ENCODE measurements around the gene LCP2.
"Not testable (repeated sequence)": the region's sequence is repeated elsewhere in the genome, so short reads cannot be mapped to it uniquely, and the experiment has no call there.

The LCP2 gene

GRCh38 chr5:170273968-170274710, 23.4 kb downstream of the LCP2 start:
- peak; percentile 62 for DNase-seq (ENCODE audit: low spot score)

GRCh38 chr5:170270293-170271069, 27.1 kb downstream of the LCP2 start:
- DNase-seq (ENCODE audit: low spot score), result no peak

- DNase-seq (ENCODE audit: low spot score), result no peak
These were observed 28.0 kb downstream of the LCP2 start for GRCh38 chr5:170269579-170269978.

DNA sequence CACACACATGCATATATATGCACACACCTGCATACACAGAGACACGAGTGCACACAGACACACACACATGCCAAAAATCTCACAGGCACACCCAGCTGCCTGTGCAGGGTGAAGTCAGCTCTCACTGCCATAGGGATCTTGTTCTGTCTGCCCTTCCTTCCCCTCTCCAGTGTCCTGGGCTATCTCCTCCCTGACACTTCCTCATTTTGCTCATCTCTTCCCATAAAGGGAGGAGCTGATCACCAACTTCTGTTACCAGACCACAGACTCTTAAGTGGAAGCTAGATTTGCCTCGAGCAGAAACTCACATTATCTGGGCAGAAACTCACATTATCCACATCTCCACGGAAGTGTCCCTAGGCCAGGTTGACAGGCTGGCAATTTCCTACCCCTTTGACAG, 28.7 kb downstream of the LCP2 start:
- DNase-seq (ENCODE audit: low spot score), result peak; percentile 77

- no peak for DNase-seq (ENCODE audit: low spot score)
These were observed 29.4 kb downstream of the LCP2 start for GRCh38 chr5:170268153-170268689.

DNA sequence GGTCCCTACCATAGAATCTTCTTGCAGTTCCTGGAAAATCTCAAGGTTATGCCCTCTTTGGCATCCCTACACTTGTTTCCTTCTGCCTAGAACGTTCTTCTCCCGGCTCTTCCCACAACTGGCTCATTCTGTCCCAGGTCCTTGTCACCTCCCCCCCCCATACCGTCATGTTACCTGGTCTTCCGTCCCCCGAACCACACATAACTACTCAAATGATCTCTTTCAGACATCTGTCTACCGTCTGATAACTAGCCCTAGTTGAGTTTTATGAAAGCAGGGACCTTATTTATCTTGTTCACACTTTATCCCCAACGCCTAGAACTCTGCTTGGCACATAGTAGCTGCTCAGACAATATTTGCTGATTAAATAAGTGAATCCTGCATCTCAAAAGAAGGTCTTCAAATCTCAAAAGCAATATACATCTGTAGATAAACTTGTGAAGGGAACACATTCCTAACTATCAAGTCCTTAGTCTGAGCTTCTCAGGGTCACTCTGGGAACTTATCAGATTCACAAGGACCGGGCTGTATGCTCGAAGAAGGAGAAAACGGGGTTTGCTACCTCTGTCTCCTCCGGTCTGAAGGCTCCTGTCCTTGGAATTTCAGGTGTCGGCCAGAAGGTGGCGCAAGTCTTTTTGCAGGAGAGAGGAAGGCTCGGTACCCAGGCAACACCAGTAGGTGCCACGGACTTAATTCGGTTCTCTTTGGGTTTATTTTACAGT, 30.0 kb downstream of the LCP2 start:
- peak; percentile 93 for DNase-seq (ENCODE audit: low spot score)

- no peak for DNase-seq (ENCODE audit: low spot score)
These were observed 30.8 kb downstream of the LCP2 start for GRCh38 chr5:170266570-170267381.

GRCh38 chr5:170265522-170265921, 32.1 kb downstream of the LCP2 start:
- DNase-seq (ENCODE audit: low spot score), result peak; percentile 97

DNA sequence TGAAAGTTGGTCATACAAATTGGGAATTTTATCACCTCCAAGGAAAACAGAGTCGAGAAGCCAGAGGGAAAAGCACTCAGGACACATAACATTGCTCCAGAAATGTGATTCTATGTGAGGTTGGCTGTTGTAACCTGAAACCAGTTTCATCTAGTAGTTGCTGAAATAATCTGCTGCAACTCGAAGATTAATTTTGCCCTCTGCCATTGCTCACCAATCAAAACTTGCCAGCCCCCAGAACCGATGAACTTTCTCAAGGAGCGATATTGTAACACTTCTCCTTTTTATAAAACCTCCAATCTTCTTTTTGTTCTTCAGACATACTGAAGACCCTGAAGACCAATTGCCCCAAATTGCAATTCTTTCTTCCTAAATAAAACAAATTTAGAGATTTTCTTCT, 33.7 kb downstream of the LCP2 start:
- no peak for DNase-seq (ENCODE audit: low spot score)

DNA sequence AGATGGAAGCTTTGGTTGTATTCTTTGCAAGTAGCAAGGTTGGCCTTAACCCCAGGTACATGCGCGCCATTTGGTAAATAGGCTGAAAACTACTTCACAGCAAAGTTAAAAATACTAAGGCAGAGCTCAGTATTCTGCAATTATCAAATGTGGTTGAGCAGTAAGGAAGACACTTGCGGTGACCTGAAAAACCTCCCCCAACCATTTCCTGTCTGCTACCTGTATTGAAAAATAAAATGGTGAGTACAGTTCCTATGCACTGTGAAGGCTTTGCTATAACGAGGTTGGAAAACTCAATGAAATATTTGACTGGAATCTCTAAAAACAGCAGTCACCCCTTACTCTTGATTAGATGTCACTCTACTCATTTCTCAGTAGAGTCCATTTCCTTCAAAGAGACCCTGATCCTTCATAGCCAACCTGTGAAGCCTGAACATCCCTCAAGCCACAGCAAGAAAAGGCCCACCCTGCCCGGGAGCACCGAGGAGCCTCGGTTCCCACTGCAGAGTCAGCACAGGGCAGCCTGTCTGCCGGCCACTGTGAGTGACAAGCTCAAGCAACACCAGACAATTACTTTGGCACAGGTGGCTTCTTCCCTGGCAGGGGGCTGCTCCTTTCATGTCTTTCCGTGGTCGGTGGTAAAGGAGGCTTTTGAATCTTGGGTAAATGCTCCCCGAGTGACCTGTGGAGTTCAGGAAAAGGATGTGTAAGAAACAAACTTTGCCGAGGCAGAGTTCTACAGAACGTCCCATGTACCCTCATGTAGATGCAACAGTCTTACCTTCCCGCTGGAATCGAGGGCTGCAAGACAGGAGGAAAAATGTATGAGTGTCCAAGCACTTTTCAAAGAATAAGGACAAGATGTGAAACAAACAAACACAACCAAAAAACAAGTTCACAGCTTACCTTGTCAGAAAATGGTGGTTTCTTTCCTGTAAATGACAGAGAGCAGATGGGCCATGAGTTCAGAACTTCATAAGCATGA, 35.2 kb downstream of the LCP2 start:
- no peak for DNase-seq (ENCODE audit: low spot score)

DNA sequence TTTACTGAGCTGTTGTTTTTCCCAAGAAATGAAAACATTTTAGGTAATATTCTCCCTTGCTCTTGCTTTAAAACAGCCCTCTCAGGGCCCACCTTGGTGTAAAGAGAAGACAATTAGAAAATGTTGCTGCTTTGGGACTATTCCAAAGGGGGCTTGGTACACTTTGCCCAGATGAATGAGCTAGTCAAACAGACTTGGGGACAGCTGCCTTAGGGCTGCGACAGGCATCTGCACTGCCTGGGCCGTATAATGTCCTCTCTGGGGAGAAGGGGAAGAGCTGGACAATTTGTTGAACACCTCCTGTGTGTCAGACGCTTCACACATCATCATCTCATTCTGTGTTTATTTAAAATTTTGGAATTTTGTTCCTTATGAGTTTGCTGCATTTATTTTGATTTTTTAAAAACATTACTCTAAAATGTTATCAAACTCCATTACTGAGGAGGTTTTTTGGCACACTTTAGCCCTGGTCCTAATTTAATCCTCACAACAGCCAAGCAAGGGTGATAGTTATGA, 36.0 kb downstream of the LCP2 start:
- DNase-seq (ENCODE audit: low spot score), result no peak

DNA sequence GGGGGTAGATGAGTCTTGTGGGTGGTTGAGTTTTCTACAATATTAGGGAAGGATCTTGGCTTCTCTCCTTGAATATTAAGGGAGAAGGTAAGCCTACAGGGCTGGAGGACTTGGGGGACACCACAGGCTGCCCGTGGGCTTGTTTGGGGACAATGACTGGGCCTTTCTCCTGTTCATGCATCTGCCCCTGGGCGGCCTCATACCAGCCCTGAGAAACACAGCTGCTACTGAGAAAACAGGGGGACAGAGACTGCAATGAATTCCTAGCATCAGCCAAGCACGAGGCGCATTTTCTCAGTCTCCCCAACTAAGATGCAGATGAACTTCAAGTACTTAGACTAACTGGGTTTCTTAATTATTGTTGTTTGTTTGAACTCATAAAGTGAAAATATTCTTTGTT, 40.2 kb downstream of the LCP2 start:
- DNase-seq (ENCODE audit: low spot score), result no peak

DNA sequence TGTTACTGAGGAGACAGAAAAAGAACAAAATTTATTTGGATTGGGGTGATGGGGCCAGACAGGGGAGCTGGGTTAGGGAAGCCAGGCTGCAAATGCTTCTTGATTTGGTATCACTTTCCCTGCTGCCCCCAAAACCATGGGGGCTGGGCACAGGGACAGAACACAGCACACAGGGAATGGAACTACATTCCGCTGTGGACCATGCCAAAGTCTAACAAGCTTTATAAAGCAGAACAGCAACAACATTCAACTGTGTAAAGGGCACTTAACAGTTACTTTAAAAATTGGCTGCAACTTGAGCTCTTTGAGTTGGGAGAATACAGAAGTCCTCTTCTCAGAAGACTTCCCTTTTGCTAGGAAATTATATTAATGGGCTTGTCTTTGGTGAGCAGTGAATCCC, 41.0 kb downstream of the LCP2 start:
- DNase-seq (ENCODE audit: low spot score), result no peak

GRCh38 chr5:170254056-170254455, 43.5 kb downstream of the LCP2 start:
- no peak for DNase-seq (ENCODE audit: low spot score)

DNA sequence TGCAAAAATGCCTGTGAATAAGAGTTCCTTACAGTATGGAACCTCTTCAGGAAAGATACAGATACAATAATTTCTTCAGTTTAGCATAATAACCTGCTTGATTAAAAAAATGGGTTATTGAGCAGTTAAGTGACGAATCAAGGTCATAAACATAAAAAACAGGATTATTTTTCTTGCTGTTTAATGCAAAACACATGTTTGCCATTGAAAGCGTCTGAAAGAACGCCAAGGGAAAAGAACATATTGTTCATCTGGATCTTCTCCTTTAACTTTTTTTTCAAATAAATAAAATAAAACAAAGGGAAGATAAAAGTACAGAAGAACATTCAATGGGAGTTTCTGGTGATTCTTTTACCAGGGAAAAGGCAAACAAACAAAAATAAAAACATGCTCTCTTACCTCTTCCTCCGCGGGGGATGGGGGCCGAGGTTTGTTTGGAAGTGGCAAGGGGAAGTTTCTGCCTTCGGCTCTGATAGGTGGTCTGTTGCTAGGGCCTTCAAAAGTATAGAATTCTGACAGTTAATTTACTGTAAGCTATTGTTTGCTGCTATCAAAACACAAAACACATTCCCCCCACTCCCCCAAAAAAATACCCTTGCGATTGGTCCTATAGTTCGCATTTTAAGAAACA, 44.7 kb downstream of the LCP2 start:
- no peak for DNase-seq (ENCODE audit: low spot score)

DNA sequence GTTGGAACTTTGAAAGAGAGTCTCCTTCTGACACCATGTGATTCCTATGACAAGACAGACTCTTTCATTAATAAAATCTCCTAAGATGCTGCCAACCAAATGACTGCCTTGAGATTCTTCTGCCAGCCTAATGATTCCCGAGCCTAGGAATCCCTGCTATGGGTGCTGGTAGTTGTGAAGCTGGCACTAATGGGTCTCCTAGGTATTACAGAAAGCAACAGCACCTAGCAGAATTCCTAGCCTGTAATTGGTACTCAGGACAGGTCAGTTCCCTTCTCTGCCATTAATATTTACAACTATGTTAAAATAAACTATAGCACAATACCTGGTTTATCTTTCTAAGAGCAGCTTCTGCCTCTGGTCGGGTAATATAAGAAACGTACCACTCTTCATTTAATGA, 45.5 kb downstream of the LCP2 start:
- no peak for DNase-seq (ENCODE audit: low spot score)

DNA sequence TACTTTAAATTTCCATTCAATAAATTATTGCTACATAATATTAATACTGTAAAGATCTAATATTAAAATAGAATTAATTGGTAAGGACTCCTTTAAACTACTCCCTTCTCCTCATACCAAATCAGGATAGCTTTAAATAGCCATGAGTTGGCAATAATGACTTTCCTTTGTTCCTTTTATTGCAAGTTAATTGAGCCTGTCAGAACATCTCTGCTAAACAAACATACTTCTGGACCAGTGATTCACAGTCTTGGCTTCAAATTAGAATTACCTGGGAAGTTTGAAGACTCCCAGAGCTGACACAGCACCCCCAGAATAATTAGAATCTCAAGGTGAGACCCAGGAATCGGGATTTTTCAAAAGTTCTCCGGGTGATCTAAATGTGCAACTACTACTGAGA, 46.1 kb downstream of the LCP2 start:
- no peak for DNase-seq (ENCODE audit: low spot score)

- no peak for DNase-seq (ENCODE audit: low spot score)
These were observed 46.7 kb downstream of the LCP2 start for GRCh38 chr5:170250810-170251317.

DNA sequence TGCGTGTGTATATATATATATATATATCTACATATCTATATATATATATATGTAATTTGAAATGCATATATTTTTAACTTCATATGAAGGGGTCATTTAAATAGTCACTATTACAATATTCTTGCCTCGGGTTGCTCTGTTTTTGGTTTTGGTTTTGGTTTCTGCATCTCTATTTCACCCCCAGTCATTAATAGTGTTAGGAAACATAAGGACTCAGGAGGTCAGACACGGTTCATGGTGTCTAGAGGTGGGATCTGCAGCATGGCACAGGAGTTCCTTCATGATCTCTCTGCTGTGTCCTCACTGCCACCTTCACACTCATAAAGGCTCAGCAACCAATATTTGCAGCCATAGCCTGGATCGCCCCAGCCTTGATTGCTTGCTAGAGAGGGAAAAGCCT, 48.2 kb downstream of the LCP2 start:
- DNase-seq (ENCODE audit: low spot score), result no peak

- DNase-seq (ENCODE audit: low spot score), result not testable (repeated sequence)
These were observed 48.7 kb downstream of the LCP2 start for GRCh38 chr5:170248931-170249227.

Measured in pons (tissue), 1 donor.